GM12892 (cell line): Measurements from ENCODE around the gene SLC4A9.

Experiments
- POLR2A ChIP-seq: IDR thresholded peaks from 2 replicates; pipeline ENCODE4 v1.6.1; 2011; ENCODE audit warnings: low read depth, low read length, control low read depth
- POLR2AphosphoS5 ChIP-seq: IDR thresholded peaks from 2 replicates; pipeline ENCODE4 v1.6.1; 2011; ENCODE audit warnings: low read depth, low read length, control low read depth

DNA sequence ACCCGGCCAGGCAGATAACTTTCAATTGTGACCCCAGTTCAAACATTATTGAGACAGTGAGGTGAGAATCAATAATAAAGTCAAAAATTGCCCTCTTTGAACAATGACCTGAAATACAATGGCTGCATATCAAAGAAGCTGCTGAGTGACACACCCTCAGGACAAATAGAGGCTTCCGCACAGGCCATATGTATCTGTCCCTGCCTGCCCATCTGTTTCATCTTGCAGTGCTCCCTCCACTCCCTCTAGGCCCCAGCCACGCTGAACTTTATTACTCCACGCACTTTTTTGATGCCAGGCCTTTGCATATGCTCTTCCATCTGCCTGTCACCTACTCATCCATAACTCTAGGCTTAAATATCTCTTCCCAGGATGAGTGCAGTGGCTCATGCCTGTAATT, 41.2 kb upstream of the SLC4A9 start:
- TF ChIP-seq POLR2AphosphoS5, result no peak
- no peak for TF ChIP-seq POLR2A
